HCT116 (cell line): ENCODE results near the gene SNHG17.

Source experiments
- EZH2phosphoT487 ChIP-seq: fragments of 200-600 bp; IDR thresholded peaks from 2 replicates; pipeline ENCODE4 v1.6.1; 2018; ENCODE audit warnings: antibody characterized with exemption, borderline replicate concordance
- POLR2A ChIP-seq: IDR thresholded peaks from 2 replicates; pipeline ENCODE4 v1.7.0; 2011; ENCODE audit warnings: borderline replicate concordance; ENCODE audit not compliant: insufficient read depth, insufficient read length; ENCODE audit errors: extremely low read depth

DNA sequence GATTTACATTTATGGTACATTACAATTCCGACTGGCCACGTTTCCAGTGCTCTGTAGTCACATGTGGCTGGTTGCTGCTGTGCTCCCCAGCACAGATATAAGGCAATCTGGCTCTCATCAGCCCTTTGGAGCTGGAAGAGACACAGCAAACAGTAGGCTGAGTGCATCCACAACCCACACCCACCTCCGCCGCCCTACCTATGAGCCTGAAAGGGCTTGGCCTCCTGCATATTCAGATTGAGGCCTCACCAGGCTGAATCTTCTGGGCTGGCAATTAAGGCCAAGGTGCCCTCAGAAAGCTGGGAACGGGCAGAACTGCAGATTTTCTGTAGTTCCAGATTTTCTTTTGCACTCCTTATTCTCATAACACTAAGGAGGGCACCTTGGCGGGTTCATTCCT, 2.7 kb upstream of the SNHG17 start:
- TF ChIP-seq POLR2A, result no peak
- TF ChIP-seq EZH2phosphoT487, result no peak
